Trophoblast cell (in vitro differentiated cells and primary cell): ENCODE results near the gene CCT7.

Experiments used
- DNase-seq, 2 donors: peaks; one replicate each; pipeline ENCODE4 v3.0.0-alpha.2; 2016
- H2AFZ ChIP-seq: 2 replicates; pipeline ENCODE4 v1.6.1; 2013; ENCODE audit warnings: low read length, moderate library complexity, mild to moderate bottlenecking; ENCODE audit not compliant: insufficient read depth, poor library complexity
- H2AK5ac ChIP-seq: 2 replicates; pipeline ENCODE4 v1.6.1; 2013; ENCODE audit warnings: mild to moderate bottlenecking, low read length
- H2BK120ac ChIP-seq: 2 replicates; pipeline ENCODE4 v1.6.1; 2013; ENCODE audit warnings: low read length, mild to moderate bottlenecking, moderate library complexity; ENCODE audit not compliant: insufficient read depth, poor library complexity
- H2BK12ac ChIP-seq: 2 replicates; pipeline ENCODE4 v1.6.1; 2013; ENCODE audit warnings: mild to moderate bottlenecking, low read length, moderate library complexity
- H2BK5ac ChIP-seq: 2 replicates; pipeline ENCODE4 v1.6.1; 2013; ENCODE audit warnings: low read length, low read depth, moderate library complexity, mild to moderate bottlenecking; ENCODE audit not compliant: poor library complexity
- H3K14ac ChIP-seq: 2 replicates; pipeline ENCODE4 v1.6.1; 2013; ENCODE audit warnings: mild to moderate bottlenecking, low read length
- H3K18ac ChIP-seq: 2 replicates; pipeline ENCODE4 v1.6.1; 2013; ENCODE audit warnings: mild to moderate bottlenecking, low read length
- H3K23ac ChIP-seq: 2 replicates; pipeline ENCODE4 v1.6.1; 2013; ENCODE audit warnings: low read length
- H3K27ac ChIP-seq: 2 replicates; pipeline ENCODE4 v1.5.1; 2013; ENCODE audit warnings: low read depth, mild to moderate bottlenecking, inconsistent platforms, low read length, moderate library complexity
- H3K27me3 ChIP-seq: 2 replicates; pipeline ENCODE4 v1.6.1; 2013; ENCODE audit warnings: inconsistent platforms, mild to moderate bottlenecking, low read length, moderate library complexity; ENCODE audit not compliant: insufficient read depth
- H3K36me3 ChIP-seq, 2 experiments: 1 replicate in 1 of 2; 2 replicates in 1 of 2; pipeline ENCODE4 v1.6.1; 2013; ENCODE audit warnings: low read length in 2 of 2, mild to moderate bottlenecking in 2 of 2, moderate library complexity in 1 of 2; ENCODE audit not compliant: insufficient read depth in 2 of 2, control insufficient read depth in 1 of 2
- H3K4ac ChIP-seq: 2 replicates; pipeline ENCODE4 v1.6.1; 2013; ENCODE audit warnings: low read depth, mild to moderate bottlenecking, low read length, moderate library complexity
- H3K4me1 ChIP-seq, 2 experiments: 1 replicate in 1 of 2; 2 replicates in 1 of 2; pipeline ENCODE4 v1.6.1; 2013; ENCODE audit warnings: low read length in 2 of 2, mild to moderate bottlenecking in 2 of 2, moderate library complexity in 1 of 2; ENCODE audit not compliant: insufficient read depth in 2 of 2, control insufficient read depth in 1 of 2
- H3K4me2 ChIP-seq: 2 replicates; pipeline ENCODE4 v1.6.1; 2013; ENCODE audit warnings: inconsistent platforms, mild to moderate bottlenecking, low read length, moderate library complexity
- H3K4me3 ChIP-seq: 2 replicates; pipeline ENCODE4 v1.5.1; 2013; ENCODE audit warnings: mild to moderate bottlenecking, low read depth, low read length, inconsistent platforms
- H3K79me1 ChIP-seq: one replicate; pipeline ENCODE4 v1.6.1; 2013; ENCODE audit warnings: low read length
- H3K79me2 ChIP-seq: 2 replicates; pipeline ENCODE4 v1.6.1; 2013; ENCODE audit warnings: low read length, mild to moderate bottlenecking; ENCODE audit not compliant: control insufficient read depth, insufficient read depth, poor library complexity
- H3K9ac ChIP-seq: 2 replicates; pipeline ENCODE4 v1.6.1; 2013; ENCODE audit warnings: mild to moderate bottlenecking, low read length
- H3K9me3 ChIP-seq: 2 replicates; pipeline ENCODE4 v1.6.1; 2013; ENCODE audit warnings: low read depth, mild to moderate bottlenecking, control low read depth, inconsistent platforms, low read length; ENCODE audit not compliant: insufficient read depth
- H4K12ac ChIP-seq: 2 replicates; pipeline ENCODE4 v1.6.1; 2013; ENCODE audit warnings: low read depth, mild to moderate bottlenecking, low read length, moderate library complexity
- H4K8ac ChIP-seq: 2 replicates; pipeline ENCODE4 v1.6.1; 2013; ENCODE audit warnings: low read depth, mild to moderate bottlenecking, low read length, moderate library complexity
- H4K91ac ChIP-seq: one replicate; pipeline ENCODE4 v1.6.1; 2013; ENCODE audit warnings: low read depth, mild to moderate bottlenecking, low read length, moderate library complexity
- WGBS: extraction: QIAGEN DNeasy Blood & Tissue Kit; methylation state at CpG from one replicate; pipeline ENCODE4 v1.1.7; 2013; ENCODE audit warnings: missing lambda C conversion rate; ENCODE audit not compliant: insufficient read length, insufficient coverage; ENCODE audit errors: extremely low coverage; 5-methylcytosine and 5-hydroxymethylcytosine counted together

CCT7 gene

GRCh38 chr2:73249636-73250035 is 15.5 kb downstream of the CCT7 start:
- Histone ChIP-seq H3K79me2 (no peaks in the 10 kb centered on the region), H4K12ac (no peak overlapping the region), H3K14ac (no peak overlapping the region), H3K23ac (no peak overlapping the region), H3K36me3 (peaks cover 49 to 83% of the 10 kb centered on the region in 2 experiments), H2AFZ (no peak overlapping the region), H3K4ac (no peak overlapping the region), H3K27ac (no peak overlapping the region), H2BK12ac (no peak overlapping the region), H3K9ac (no peak overlapping the region), H2BK120ac (no peak overlapping the region), H3K27me3 (no peaks in the 10 kb centered on the region), H2BK5ac (no peak overlapping the region), H3K4me1 (no peaks in the 10 kb centered on the region), H3K79me1 (no peaks in the 10 kb centered on the region), H4K91ac (no peak overlapping the region), H3K4me2 (no peak overlapping the region), H2AK5ac (no peak overlapping the region), H3K9me3 (no peaks in the 10 kb centered on the region), H3K4me3 (no peak overlapping the region), H3K18ac (no peak overlapping the region), H4K8ac (no peak overlapping the region)
- WGBS: no CpG with 5 or more reads among the region's 9 CpGs
- DNase-seq: no peak

- H4K8ac ChIP-seq: no peak overlapping the region
- H3K79me2 ChIP-seq: no peaks in the 10 kb centered on the region
- no peaks in the 10 kb centered on the region for H3K79me1 ChIP-seq
- no peak overlapping the region for H2AK5ac ChIP-seq
- no CpG with 5 or more reads among the region's 17 CpGs for WGBS
- H2BK120ac ChIP-seq: no peak overlapping the region
- peaks cover 49 to 76% of the 10 kb centered on the region in 2 experiments for H3K36me3 ChIP-seq
- DNase-seq: no peak
- H4K91ac ChIP-seq: no peak overlapping the region
- no peaks in the 10 kb centered on the region for H3K9me3 ChIP-seq
- H3K4me1 ChIP-seq: no peaks in the 10 kb centered on the region
- no peaks in the 10 kb centered on the region for H3K27me3 ChIP-seq
- H3K27ac ChIP-seq: no peak overlapping the region
- H4K12ac ChIP-seq: no peak overlapping the region
- no peak overlapping the region for H3K4me3 ChIP-seq
- no peak overlapping the region for H3K9ac ChIP-seq
- no peak overlapping the region for H2BK5ac ChIP-seq
- no peak overlapping the region for H3K18ac ChIP-seq
- no peak overlapping the region for H2BK12ac ChIP-seq
- no peak overlapping the region for H3K4ac ChIP-seq
- no peak overlapping the region for H3K23ac ChIP-seq
- H3K14ac ChIP-seq: no peak overlapping the region
- no peak overlapping the region for H3K4me2 ChIP-seq
- no peak overlapping the region for H2AFZ ChIP-seq
Observed at GRCh38 chr2:73250872-73251846, 17.1 kb downstream of the CCT7 start.

GRCh38 chr2:73252238-73253027 is 18.3 kb downstream of the CCT7 start:
- Histone ChIP-seq H4K12ac (no peak overlapping the region), H3K9ac (no peak overlapping the region), H2BK5ac (no peak overlapping the region), H3K27me3 (no peaks in the 10 kb centered on the region), H4K8ac (no peak overlapping the region), H3K79me1 (no peaks in the 10 kb centered on the region), H3K23ac (no peak overlapping the region), H3K4me3 (no peak overlapping the region), H4K91ac (no peak overlapping the region), H3K79me2 (no peaks in the 10 kb centered on the region), H3K27ac (no peak overlapping the region), H2BK120ac (no peak overlapping the region), H2AK5ac (no peak overlapping the region), H3K9me3 (no peaks in the 10 kb centered on the region), H2AFZ (no peak overlapping the region), H3K4ac (no peak overlapping the region), H3K18ac (no peak overlapping the region), H3K36me3 (peaks cover 46 to 66% of the 10 kb centered on the region in 2 experiments), H3K14ac (no peak overlapping the region), H3K4me2 (no peak overlapping the region), H2BK12ac (no peak overlapping the region), H3K4me1 (no peaks in the 10 kb centered on the region)
- no peak for DNase-seq
- no CpG with 5 or more reads among the region's 17 CpGs for WGBS

GRCh38 chr2:73253400-73253799 is 19.3 kb downstream of the CCT7 start:
- peaks cover 40 to 59% of the 10 kb centered on the region in 2 experiments for H3K36me3 ChIP-seq
- H3K23ac ChIP-seq: no peak overlapping the region
- H3K27me3 ChIP-seq: no peaks in the 10 kb centered on the region
- DNase-seq: no peak
- WGBS: no CpG with 5 or more reads among the region's 2 CpGs
- no peak overlapping the region for H3K4me2 ChIP-seq
- H2AK5ac ChIP-seq: no peak overlapping the region
- H3K4ac ChIP-seq: no peak overlapping the region
- H2AFZ ChIP-seq: no peak overlapping the region
- H3K9ac ChIP-seq: no peak overlapping the region
- no peak overlapping the region for H4K91ac ChIP-seq
- no peak overlapping the region for H3K4me3 ChIP-seq
- H3K4me1 ChIP-seq: no peaks in the 10 kb centered on the region
- H3K79me2 ChIP-seq: no peaks in the 10 kb centered on the region
- H4K8ac ChIP-seq: no peak overlapping the region
- H3K9me3 ChIP-seq: peaks cover 2% of the 10 kb centered on the region
- H3K18ac ChIP-seq: no peak overlapping the region
- H3K79me1 ChIP-seq: no peaks in the 10 kb centered on the region
- H2BK120ac ChIP-seq: no peak overlapping the region
- no peak overlapping the region for H2BK5ac ChIP-seq
- H3K27ac ChIP-seq: no peak overlapping the region
- H2BK12ac ChIP-seq: no peak overlapping the region
- no peak overlapping the region for H3K14ac ChIP-seq
- H4K12ac ChIP-seq: no peak overlapping the region
